Subcutaneous adipose tissue (tissue), 4 donors: ENCODE measurements around the gene ZNF417. TPM values are rescaled to one million over a fixed set of nuclear protein-coding genes. Genes with fewer than 3 reads are reported as not detected.

Source experiments
- CTCF ChIP-seq: fragments of 450-650 bp; IDR thresholded peaks from one replicate; pipeline ENCODE4 v1.5.1; 2016; ENCODE audit warnings: low read depth, mild to moderate bottlenecking, control low read depth, antibody characterized with exemption, moderate library complexity
- total RNA-seq, 4 donors: library from RNA; depleted of rRNA; stranded (reverse); fragments of >200 nt; gene quantifications; one replicate each; pipeline ENCODE4 v1.1.0, GENCODE V29; 2016

Gene ZNF417
- total RNA-seq, 4 donors from 2014 or later = 13.9 to 19.2 (median 15.0) TPM

GRCh38 chr19:57886046-57886445 lies 30.3 kb downstream of the ZNF417 start:
- no peak for TF ChIP-seq CTCF

DNA sequence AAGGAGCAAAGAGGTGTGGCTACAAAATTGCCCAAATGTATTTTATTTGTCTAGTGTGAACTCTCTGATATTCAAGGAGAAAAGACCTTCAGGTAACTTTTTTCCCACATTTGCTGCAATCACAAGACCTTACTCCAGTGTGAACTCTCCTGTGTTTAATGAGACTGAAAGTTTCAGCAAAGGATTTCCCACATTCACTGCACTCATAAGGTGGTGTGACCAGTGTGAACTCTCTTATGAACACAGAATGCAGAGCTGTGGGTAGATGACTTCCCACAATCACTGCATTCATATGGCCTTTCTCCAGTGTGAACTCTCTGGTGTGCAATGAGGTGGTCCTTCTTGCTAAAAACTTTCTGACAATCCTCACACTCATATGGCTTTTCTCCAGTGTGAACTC lies 43.9 kb downstream of the ZNF417 start:
- no peak for TF ChIP-seq CTCF

- TF ChIP-seq CTCF = no peak
These were observed 46.2 kb downstream of the ZNF417 start for GRCh38 chr19:57870225-57870624.

DNA sequence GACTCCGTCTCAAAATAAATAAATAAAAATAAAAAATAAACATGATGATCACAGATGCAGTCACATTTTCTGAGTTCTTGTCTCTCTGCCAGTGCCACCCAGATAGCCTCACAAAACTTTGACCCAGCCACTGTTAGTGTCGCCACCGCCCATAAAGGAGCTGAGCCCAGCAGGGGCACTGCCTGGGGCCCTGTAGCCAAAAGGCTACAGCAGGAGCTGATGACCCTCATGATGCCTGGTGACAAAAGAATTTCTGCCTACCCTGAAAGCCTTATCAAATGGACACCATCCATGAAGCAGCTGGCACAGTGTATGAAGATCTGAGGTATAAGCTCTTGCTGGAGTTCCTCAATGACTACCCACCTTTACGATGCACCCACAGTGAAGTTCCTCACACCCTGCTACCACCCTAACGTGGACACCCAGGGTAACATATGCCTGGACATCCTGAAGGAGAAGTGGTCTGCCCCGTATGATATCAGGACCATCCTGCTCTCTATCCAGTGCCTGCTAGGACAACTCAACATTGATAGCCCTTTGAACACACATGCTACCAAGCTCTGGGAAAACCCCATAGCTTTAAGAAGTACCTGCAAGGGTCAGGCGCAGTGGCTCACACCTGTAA lies 48.4 kb downstream of the ZNF417 start:
- TF ChIP-seq CTCF = no peak

Other genes starting within 250 kb of the ZNF417 start
- gene ZSCAN4, start 247.7 kb downstream of the ZNF417 start, total RNA-seq = not detected
- gene ZNF551, start 234.6 kb downstream of the ZNF417 start, total RNA-seq = 1 to 10 TPM; 3.6 to 6.8 (median 6.3) TPM
- 1 to 10 TPM; 1.9 to 3.0 (median 2.7) TPM for gene ZNF154, start 207.4 kb downstream of the ZNF417 start, total RNA-seq
- gene ZNF671, start 189.0 kb downstream of the ZNF417 start, total RNA-seq = 1 to 10 TPM; 3.9 to 8.1 (median 6.4) TPM
- 10 to 100 TPM in 2 of 4 donors, 1 to 10 TPM in 2; 8.8 to 10.9 (median 10.1) TPM for gene ZNF776, start 169.8 kb downstream of the ZNF417 start, total RNA-seq
- 10 to 100 TPM; 17.8 to 22.5 (median 20.9) TPM for gene ZNF586, start 146.9 kb downstream of the ZNF417 start, total RNA-seq
- 10 to 100 TPM in 1 of 4 donors, 1 to 10 TPM in 3; 3.9 to 10.4 (median 5.4) TPM for gene ZNF552, start 101.7 kb downstream of the ZNF417 start, total RNA-seq
- 10 to 100 TPM; 10.0 to 17.5 (median 12.3) TPM for gene ZNF587B, start 86.3 kb downstream of the ZNF417 start, total RNA-seq
- gene ZNF587, start 66.7 kb downstream of the ZNF417 start, total RNA-seq = 10 to 100 TPM; 14.5 to 30.5 (median 19.9) TPM
- 1 to 10 TPM; 6.8 to 9.0 (median 8.7) TPM for gene ZNF814, start 27.6 kb downstream of the ZNF417 start, total RNA-seq
- gene ZNF418, start 18.8 kb upstream of the ZNF417 start, total RNA-seq = 1 to 10 TPM; 2.5 to 5.1 (median 4.3) TPM
- 1 to 10 TPM; 3.1 to 7.0 (median 4.9) TPM for gene ZNF256, start 31.1 kb upstream of the ZNF417 start, total RNA-seq
- gene C19orf18, start 57.9 kb upstream of the ZNF417 start, total RNA-seq = under 1 TPM in 1 of 4 donors, not detected in 3; 0.68 TPM
- 10 to 100 TPM; 10.0 to 41.6 (median 13.9) TPM for gene ZNF606, start 86.2 kb upstream of the ZNF417 start, total RNA-seq
- not detected for gene ZSCAN1, start 117.4 kb upstream of the ZNF417 start, total RNA-seq
- 1 to 10 TPM; 1.1 to 6.2 (median 3.4) TPM for gene ZNF135, start 142.7 kb upstream of the ZNF417 start, total RNA-seq
- 10 to 100 TPM; 16.6 to 34.1 (median 23.3) TPM for gene ZSCAN18, start 181.6 kb upstream of the ZNF417 start, total RNA-seq
- 1 to 10 TPM; 7.5 to 8.3 (median 7.9) TPM for gene ZNF329, start 234.2 kb upstream of the ZNF417 start, total RNA-seq